GM19239 (cell line): ENCODE measurements around the gene CASP5.
"Not testable (repeated sequence)": the region's sequence is repeated elsewhere in the genome, so short reads cannot be mapped to it uniquely, and the experiment has no call there.

Experiments
- DNase-seq: peaks from one replicate; pipeline ENCODE4 v3.0.0; 2011; ENCODE audit warnings: low spot score; ENCODE audit not compliant: insufficient read length
- FAIRE-seq: peaks from 2 replicates; lab custom pipeline; 2011; peaks lifted over from hg19 to GRCh38; lab: Jason Lieb, UNC

The CASP5 gene

GRCh38 chr11:105034388-105034787, 11.4 kb upstream of the CASP5 start:
- not testable (repeated sequence) for DNase-seq, FAIRE-seq

GRCh38 chr11:105033781-105034180, 10.8 kb upstream of the CASP5 start:
- FAIRE-seq, result peak; percentile 18
- DNase-seq, result no peak

DNA sequence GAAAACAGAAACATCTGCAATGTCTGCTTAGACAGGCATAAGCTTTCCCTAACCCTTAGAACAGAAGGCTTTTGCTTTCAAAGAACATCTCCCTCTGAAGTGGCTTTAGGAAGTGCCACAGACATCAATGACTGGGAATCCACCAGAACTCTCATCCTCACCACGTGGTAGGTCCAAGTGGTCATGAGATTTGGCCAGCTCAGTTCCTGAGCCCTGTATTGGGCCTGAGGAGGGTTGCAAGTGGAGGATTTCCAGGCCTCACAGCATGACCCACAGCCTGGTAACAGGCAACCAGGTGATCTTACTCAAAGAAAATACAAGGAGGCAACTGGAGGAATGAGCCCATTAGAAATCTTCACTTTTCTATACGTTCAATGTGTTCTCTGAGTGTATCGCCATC, 10.4 kb upstream of the CASP5 start:
- peak; percentile 31 for FAIRE-seq

GRCh38 chr11:105032495-105032894, 9.5 kb upstream of the CASP5 start:
- peak; percentile 64 for FAIRE-seq

More for the DNA sequence above, 10.4 kb upstream of the CASP5 start:
- no peak for DNase-seq

GRCh38 chr11:105027678-105028077, 4.7 kb upstream of the CASP5 start:
- FAIRE-seq (no peak), DNase-seq (no peak)

More at GRCh38 chr11:105032495-105032894, 9.5 kb upstream of the CASP5 start:
- no peak for DNase-seq

DNA sequence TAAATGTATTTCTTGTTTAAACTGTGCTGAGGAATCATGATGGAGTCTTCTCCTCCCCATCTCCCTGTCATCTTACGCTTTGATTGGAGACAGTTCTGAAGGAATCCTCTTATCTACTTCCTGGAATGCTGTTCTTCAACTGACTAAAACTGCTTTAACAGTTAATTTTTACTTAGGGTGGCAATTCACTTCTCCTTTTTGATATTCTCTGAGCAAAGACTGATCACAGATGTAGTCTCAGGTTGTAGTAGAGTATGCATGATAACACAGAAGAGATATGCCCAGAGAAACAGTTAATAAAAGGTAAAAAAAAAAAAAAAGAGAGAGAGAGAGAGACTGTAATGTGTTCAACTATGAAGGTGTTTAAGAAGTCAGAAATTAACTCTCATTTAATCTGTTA, 1.4 kb upstream of the CASP5 start:
- FAIRE-seq (no peak), DNase-seq (no peak)

- no peak for FAIRE-seq
- DNase-seq, result no peak
Measured at GRCh38 chr11:105022527-105022926, 441 bp downstream of the CASP5 start.

DNA sequence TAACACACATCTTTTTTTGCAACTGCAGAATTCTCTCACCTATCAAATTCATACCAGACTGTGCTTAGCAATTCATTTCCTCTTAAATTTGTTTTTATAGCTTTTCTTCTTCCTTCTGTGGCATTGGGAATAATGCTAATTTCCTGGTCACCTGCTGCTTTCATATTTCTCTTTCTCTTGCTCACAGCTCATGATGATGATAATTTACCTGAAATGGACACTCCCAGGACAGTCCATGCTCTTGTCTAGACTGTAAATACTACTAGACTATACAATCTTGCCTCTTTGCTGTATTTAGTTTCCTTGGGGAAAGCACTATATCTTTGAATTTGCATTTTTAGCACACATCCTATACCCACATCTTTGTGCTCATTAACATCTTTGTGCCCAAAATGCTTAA, 15.5 kb downstream of the CASP5 start:
- no peak for FAIRE-seq
- no peak for DNase-seq

- FAIRE-seq, result no peak
- no peak for DNase-seq
Measured at GRCh38 chr11:105005451-105005845, 17.5 kb downstream of the CASP5 start.

DNA sequence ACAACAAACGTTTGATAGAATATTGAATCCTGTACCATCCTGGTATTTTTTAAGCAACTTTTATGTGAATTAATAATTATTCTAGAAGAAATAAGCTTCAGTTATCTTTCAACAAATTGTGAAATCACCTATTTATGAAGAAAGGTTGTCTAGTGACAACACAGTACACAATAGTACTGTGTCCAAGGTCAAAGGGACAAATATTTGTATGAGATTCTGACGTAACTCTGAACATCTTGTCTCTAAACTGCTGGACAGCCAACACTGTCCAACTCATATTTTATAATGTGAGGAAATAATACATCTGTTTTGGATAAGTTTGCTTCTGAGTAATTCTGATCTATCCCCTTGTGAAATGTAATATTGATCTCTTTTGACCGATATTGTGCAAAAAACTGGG, 18.9 kb downstream of the CASP5 start:
- DNase-seq (no peak), FAIRE-seq (no peak)

- DNase-seq (no peak), FAIRE-seq (no peak)
Measured at GRCh38 chr11:105003151-105003550, 19.8 kb downstream of the CASP5 start.

GRCh38 chr11:105000797-105001196, 22.2 kb downstream of the CASP5 start:
- FAIRE-seq (peak; percentile 82), DNase-seq (peak; percentile 2)

GRCh38 chr11:105000167-105000566, 22.8 kb downstream of the CASP5 start:
- no peak for FAIRE-seq
- no peak for DNase-seq

- FAIRE-seq (no peak), DNase-seq (no peak)
Measured at GRCh38 chr11:104999721-105000120, 23.2 kb downstream of the CASP5 start.

GRCh38 chr11:104997288-104997687, 25.7 kb downstream of the CASP5 start:
- no peak for FAIRE-seq
- DNase-seq, result no peak

DNA sequence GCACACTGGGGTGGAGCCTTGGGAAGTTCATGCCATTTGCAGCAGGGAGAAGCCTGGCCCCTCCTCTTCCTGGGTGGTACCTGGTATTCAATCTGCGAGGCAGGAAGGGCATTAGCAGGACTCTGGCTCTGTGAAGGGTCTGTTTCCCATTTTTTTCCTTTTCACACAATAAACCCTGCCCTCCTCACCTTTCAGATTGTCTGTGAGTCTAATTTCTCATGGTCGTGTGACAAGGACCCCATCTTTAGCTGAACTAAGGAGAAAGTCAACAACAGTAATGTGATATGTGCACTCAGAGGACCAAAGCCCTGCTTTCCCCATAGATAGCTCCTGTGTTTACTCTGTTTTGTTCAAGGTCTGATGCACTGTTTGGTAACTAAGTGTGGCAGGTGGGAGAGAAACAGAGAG, 28.0 kb downstream of the CASP5 start:
- FAIRE-seq (no peak), DNase-seq (no peak)

- FAIRE-seq (no peak), DNase-seq (no peak)
Measured at GRCh38 chr11:104992781-104993180, 30.2 kb downstream of the CASP5 start.

- FAIRE-seq, result no peak
- DNase-seq, result no peak
Measured at GRCh38 chr11:104991994-104992393, 31.0 kb downstream of the CASP5 start.

- no peak for DNase-seq
- no peak for FAIRE-seq
Measured at GRCh38 chr11:104984808-104985207, 38.2 kb downstream of the CASP5 start.

DNA sequence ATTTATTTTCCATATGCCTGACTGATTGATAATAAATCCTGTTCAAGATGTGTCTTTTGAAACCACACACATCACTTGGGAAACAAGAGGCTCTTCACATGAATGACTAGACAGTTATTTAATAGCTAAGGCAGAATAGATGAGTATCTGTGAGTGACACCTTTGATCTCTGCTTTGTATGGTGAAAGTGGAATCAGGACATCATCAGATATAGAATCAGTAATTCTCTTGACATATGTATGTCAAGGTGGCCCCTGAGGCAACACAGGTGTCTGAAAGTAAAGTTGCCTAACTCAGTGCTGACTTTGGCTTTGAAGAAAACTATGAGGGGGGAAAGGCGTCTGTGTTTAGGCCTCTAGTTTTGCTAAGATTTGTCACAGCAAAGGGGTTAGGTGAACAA, 43.1 kb downstream of the CASP5 start:
- DNase-seq, result no peak
- no peak for FAIRE-seq

GRCh38 chr11:104973616-104974015, 49.4 kb downstream of the CASP5 start:
- FAIRE-seq, result no peak
- no peak for DNase-seq

GRCh38 chr11:104972924-104973323, 50.0 kb downstream of the CASP5 start:
- DNase-seq, FAIRE-seq: not testable (repeated sequence)

DNA sequence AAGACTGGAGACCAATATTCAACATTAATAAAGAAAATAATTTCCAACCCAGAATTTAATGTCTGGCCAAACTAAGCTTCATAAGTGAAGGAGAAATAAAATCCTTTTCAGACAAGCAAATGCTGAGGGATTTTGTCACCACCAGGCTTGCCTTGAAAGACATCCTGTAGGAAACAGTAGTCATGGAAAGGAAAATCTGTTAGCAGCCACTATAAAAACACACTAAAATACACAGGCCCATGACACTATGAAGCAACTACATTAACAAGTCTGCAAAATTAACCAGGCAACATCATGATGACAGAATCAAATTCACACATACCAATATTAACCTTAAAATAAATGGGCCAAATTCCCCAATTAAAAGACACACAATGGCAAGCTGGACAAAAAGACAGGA, 52.2 kb downstream of the CASP5 start:
- DNase-seq (no peak), FAIRE-seq (no peak)
